GM23338 (cell line): ENCODE measurements around the gene TMED9. TPM values are rescaled to one million over a fixed set of nuclear protein-coding genes. Genes with fewer than 3 reads are reported as not detected.
"Not testable (repeated sequence)": the region's sequence is repeated elsewhere in the genome, so short reads cannot be mapped to it uniquely, and the experiment has no call there.

Source experiments
- ATAC-seq: fragments of 200-7000 bp; cut with Tn5 transposase; 3 replicates; pipeline ENCODE4 v1.9.1; 2020
- DNase-seq: peaks from one replicate; pipeline ENCODE4 v3.0.0-alpha.2; 2015; ENCODE audit warnings: low spot score
- H2AFZ ChIP-seq: fragments of 200-600 bp; sonication (generic); 2 replicates; pipeline ENCODE4 v1.8.0; 2016; ENCODE audit warnings: antibody characterized with exemption, mild to moderate bottlenecking, moderate library complexity
- H3F3A ChIP-seq: fragments of 200-600 bp; sonication (generic); replicated peaks from 2 replicates; pipeline ENCODE4 v1.8.0; 2017; ENCODE audit warnings: antibody characterized with exemption, mixed run types, low read depth
- H3K27ac ChIP-seq: fragments of 200-600 bp; sonication (generic); 2 replicates; pipeline ENCODE4 v1.6.1; 2016; ENCODE audit warnings: low read depth
- H3K27me3 ChIP-seq: fragments of 200-600 bp; sonication (generic); 2 replicates; pipeline ENCODE4 v1.8.0; 2016; ENCODE audit warnings: mild to moderate bottlenecking, mixed run types, moderate library complexity; ENCODE audit not compliant: insufficient read depth
- H3K36me3 ChIP-seq: fragments of 200-600 bp; sonication (generic); 2 replicates; pipeline ENCODE4 v1.8.0; 2016; ENCODE audit warnings: mild to moderate bottlenecking; ENCODE audit not compliant: insufficient read depth
- H3K4me1 ChIP-seq: fragments of 200-600 bp; sonication (generic); 2 replicates; pipeline ENCODE4 v1.8.0; 2016; ENCODE audit warnings: mild to moderate bottlenecking, moderate library complexity; ENCODE audit not compliant: insufficient read depth
- H3K4me2 ChIP-seq: fragments of 200-600 bp; sonication (generic); 2 replicates; pipeline ENCODE4 v1.7.1; 2017; ENCODE audit warnings: mixed run types
- H3K4me3 ChIP-seq: fragments of 200-600 bp; sonication (generic); 2 replicates; pipeline ENCODE4 v1.6.1; 2016; ENCODE audit warnings: mixed run types
- H3K79me2 ChIP-seq: fragments of 200-600 bp; sonication (generic); replicated peaks from 2 replicates; pipeline ENCODE4 v1.8.0; 2017; ENCODE audit warnings: mild to moderate bottlenecking; ENCODE audit not compliant: insufficient read depth
- H3K9me2 ChIP-seq: fragments of 200-600 bp; sonication (generic); 2 replicates; pipeline ENCODE4 v1.8.0; 2017; ENCODE audit not compliant: insufficient read depth
- H4K20me1 ChIP-seq: fragments of 200-600 bp; sonication (generic); replicated peaks from 2 replicates; pipeline ENCODE4 v1.8.0; 2017; ENCODE audit warnings: mild to moderate bottlenecking; ENCODE audit not compliant: insufficient read depth
- H3K27ac Mint-ChIP-seq: 2 replicates; pipeline ENCODE4 v1.8.0; 2020; ENCODE audit warnings: inconsistent platforms, mild to moderate bottlenecking, moderate library complexity, mixed read lengths
- H3K27me3 Mint-ChIP-seq: 3 replicates; pipeline ENCODE4 v1.8.0; 2022; ENCODE audit warnings: low read depth, mild to moderate bottlenecking, moderate library complexity, mixed read lengths, inconsistent platforms; ENCODE audit not compliant: insufficient read depth, poor library complexity
- H3K36me3 Mint-ChIP-seq: 3 replicates; pipeline ENCODE4 v1.8.0; 2021; ENCODE audit warnings: low read depth, mild to moderate bottlenecking, inconsistent platforms, moderate library complexity, mixed read lengths
- H3K4me1 Mint-ChIP-seq: 3 replicates; pipeline ENCODE4 v1.8.0; 2020; ENCODE audit warnings: mild to moderate bottlenecking, inconsistent platforms, mixed read lengths
- H3K4me3 Mint-ChIP-seq: 3 replicates; pipeline ENCODE4 v1.8.0; 2021; ENCODE audit warnings: moderate library complexity, mild to moderate bottlenecking, inconsistent platforms, mixed read lengths
- H3K9me3 Mint-ChIP-seq: 3 replicates; pipeline ENCODE4 v1.8.0; 2020; ENCODE audit warnings: moderate library complexity, mild to moderate bottlenecking, inconsistent platforms, mixed read lengths
- EZH2 ChIP-seq: fragments of 200-600 bp; sonication (generic); IDR thresholded peaks from one replicate; pipeline ENCODE4 v1.8.0; 2017; ENCODE audit warnings: antibody characterized with exemption, mild to moderate bottlenecking, low read depth; ENCODE audit not compliant: unreplicated experiment
- EZH2phosphoT487 ChIP-seq: fragments of 200-600 bp; sonication (generic); IDR thresholded peaks from one replicate; pipeline ENCODE4 v1.8.1; 2018; ENCODE audit warnings: antibody characterized with exemption; ENCODE audit not compliant: unreplicated experiment
- polyA plus RNA-seq: library from polyadenylated mRNA; unstranded; fragments of >200 nt; fragmentation: Nextera tagmentation; extraction: Ambion mirVana; gene quantifications from 2 replicates; pipeline ENCODE4 v1.2.1, GENCODE V29; 2016
- total RNA-seq: library from RNA; depleted of rRNA; stranded (reverse); fragments of >200 nt; shearing (Covaris generic); gene quantifications from 2 replicates; pipeline ENCODE4 v1.2.3, GENCODE V29; 2014
- TF ChIP-seq, protein P1 (sequence below): IDR thresholded peaks from one replicate; pipeline ENCODE4 v1.6.1; 2018; ENCODE audit warnings: antibody characterized with exemption; ENCODE audit not compliant: unreplicated experiment
- TF ChIP-seq, protein P2 (sequence below), 2 experiments: fragments of 200-600 bp in 1 of 2; sonication (generic) in 1 of 2; conservative IDR thresholded peaks; 2 replicates each; pipeline versions ENCODE4 v1.5.1 to v1.6.1; 2016 to 2017; ENCODE audit warnings: antibody characterized with exemption in 2 of 2, low read depth in 2 of 2, mild to moderate bottlenecking in 2 of 2, moderate library complexity in 1 of 2

TMED9 gene
- total and polyA plus RNA-seq, 2 experiments from 2014 or later: 77.2 to 130 TPM

- TF ChIP-seq, protein P1, sequence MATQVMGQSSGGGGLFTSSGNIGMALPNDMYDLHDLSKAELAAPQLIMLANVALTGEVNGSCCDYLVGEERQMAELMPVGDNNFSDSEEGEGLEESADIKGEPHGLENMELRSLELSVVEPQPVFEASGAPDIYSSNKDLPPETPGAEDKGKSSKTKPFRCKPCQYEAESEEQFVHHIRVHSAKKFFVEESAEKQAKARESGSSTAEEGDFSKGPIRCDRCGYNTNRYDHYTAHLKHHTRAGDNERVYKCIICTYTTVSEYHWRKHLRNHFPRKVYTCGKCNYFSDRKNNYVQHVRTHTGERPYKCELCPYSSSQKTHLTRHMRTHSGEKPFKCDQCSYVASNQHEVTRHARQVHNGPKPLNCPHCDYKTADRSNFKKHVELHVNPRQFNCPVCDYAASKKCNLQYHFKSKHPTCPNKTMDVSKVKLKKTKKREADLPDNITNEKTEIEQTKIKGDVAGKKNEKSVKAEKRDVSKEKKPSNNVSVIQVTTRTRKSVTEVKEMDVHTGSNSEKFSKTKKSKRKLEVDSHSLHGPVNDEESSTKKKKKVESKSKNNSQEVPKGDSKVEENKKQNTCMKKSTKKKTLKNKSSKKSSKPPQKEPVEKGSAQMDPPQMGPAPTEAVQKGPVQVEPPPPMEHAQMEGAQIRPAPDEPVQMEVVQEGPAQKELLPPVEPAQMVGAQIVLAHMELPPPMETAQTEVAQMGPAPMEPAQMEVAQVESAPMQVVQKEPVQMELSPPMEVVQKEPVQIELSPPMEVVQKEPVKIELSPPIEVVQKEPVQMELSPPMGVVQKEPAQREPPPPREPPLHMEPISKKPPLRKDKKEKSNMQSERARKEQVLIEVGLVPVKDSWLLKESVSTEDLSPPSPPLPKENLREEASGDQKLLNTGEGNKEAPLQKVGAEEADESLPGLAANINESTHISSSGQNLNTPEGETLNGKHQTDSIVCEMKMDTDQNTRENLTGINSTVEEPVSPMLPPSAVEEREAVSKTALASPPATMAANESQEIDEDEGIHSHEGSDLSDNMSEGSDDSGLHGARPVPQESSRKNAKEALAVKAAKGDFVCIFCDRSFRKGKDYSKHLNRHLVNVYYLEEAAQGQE: no peak
- TF ChIP-seq, protein P2, sequence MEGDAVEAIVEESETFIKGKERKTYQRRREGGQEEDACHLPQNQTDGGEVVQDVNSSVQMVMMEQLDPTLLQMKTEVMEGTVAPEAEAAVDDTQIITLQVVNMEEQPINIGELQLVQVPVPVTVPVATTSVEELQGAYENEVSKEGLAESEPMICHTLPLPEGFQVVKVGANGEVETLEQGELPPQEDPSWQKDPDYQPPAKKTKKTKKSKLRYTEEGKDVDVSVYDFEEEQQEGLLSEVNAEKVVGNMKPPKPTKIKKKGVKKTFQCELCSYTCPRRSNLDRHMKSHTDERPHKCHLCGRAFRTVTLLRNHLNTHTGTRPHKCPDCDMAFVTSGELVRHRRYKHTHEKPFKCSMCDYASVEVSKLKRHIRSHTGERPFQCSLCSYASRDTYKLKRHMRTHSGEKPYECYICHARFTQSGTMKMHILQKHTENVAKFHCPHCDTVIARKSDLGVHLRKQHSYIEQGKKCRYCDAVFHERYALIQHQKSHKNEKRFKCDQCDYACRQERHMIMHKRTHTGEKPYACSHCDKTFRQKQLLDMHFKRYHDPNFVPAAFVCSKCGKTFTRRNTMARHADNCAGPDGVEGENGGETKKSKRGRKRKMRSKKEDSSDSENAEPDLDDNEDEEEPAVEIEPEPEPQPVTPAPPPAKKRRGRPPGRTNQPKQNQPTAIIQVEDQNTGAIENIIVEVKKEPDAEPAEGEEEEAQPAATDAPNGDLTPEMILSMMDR (conservative IDR thresholded peaks at IDR 0.05; ENCODE audit: low read depth in 2 of 2): no peak
- TF ChIP-seq EZH2phosphoT487: no peak
These were observed 20.2 kb downstream of the TMED9 start (continued) for GRCh38 chr5:177612215-177612673.

- Mint-ChIP-seq H3K27me3 (peaks cover 4% of the 10 kb centered on the region), H3K36me3 (peaks cover 27% of the 10 kb centered on the region), H3K27ac (no peak overlapping the region), H3K9me3 (no peaks in the 10 kb centered on the region), H3K4me1 (no peaks in the 10 kb centered on the region), H3K4me3 (no peak overlapping the region)
- no peak overlapping the region for H3K4me2 ChIP-seq
- no peaks in the 10 kb centered on the region for H3K4me1 ChIP-seq
- no peaks in the 10 kb centered on the region for H3K79me2 ChIP-seq
- H3K9me2 ChIP-seq: no peaks in the 10 kb centered on the region
- no peaks in the 10 kb centered on the region for H3F3A ChIP-seq
- no peaks in the 10 kb centered on the region for H3K27me3 ChIP-seq
- no peak for TF ChIP-seq EZH2
- no peak for DNase-seq
- H3K36me3 ChIP-seq: no peaks in the 10 kb centered on the region
- no peaks in the 10 kb centered on the region; the same call in 1 of the 2 replicates for H4K20me1 ChIP-seq
- no peak overlapping the region for H3K27ac ChIP-seq
- H3K4me3 ChIP-seq: no peak overlapping the region
- no peak for ATAC-seq
- no peak overlapping the region for H2AFZ ChIP-seq
These were observed 28.6 kb downstream of the TMED9 start for GRCh38 chr5:177620560-177620959.

DNA sequence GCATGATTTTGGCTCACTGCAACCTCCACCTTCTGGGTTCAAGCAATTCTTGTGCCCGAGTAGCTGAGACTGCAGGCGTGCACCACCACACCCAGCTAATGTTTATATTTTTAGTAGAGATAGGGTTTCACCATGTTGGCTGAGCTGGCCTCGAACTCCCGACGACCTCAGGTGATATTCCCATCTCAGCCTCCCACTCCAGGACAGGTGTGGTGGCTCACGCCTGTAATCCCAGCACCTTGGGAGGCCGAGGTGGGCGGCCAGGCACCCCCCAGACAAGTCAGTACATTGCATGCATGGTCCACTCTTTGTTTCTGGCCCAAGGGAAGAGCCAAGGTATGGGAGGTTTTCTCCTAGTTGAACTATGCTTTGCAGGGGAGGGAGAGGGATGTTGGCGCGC is 32.2 kb downstream of the TMED9 start:
- ATAC-seq, H3K36me3 ChIP-seq, H3K4me2 ChIP-seq, H3K79me2 ChIP-seq, H3K4me1 ChIP-seq, H3K4me3 Mint-ChIP-seq, H3K27ac ChIP-seq, H3K4me1 Mint-ChIP-seq, H3K4me3 ChIP-seq, H3K27me3 ChIP-seq, H3F3A ChIP-seq, H3K9me3 Mint-ChIP-seq, H4K20me1 ChIP-seq, DNase-seq, H3K27ac Mint-ChIP-seq, H2AFZ ChIP-seq, H3K27me3 Mint-ChIP-seq, H3K9me2 ChIP-seq: not testable (repeated sequence)
- H3K36me3 Mint-ChIP-seq: peaks cover 13% of the 10 kb centered on the region

DNA sequence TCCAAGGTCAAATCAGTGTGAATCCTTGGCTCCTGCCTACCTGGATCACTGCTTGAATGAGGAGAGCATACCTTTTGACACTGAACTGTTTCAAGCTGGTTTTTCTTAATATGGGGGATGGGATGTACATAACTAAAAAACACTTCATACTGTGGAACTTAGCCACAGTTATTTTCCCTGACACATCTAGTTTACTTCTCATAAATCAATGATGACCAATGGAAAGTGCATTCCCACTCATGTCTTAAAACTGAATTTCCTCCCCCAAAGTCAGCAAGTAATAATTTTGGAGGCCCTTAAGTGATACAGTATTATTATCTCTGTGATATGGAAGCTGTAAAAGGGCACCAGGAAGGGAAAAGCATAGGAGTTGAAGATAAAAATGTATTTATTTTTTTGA is 38.2 kb downstream of the TMED9 start:
- H3K27ac ChIP-seq, H3K4me2 ChIP-seq, H3K4me1 Mint-ChIP-seq, H3K27me3 ChIP-seq, H3K79me2 ChIP-seq, H3K36me3 ChIP-seq, H3F3A ChIP-seq, DNase-seq, H2AFZ ChIP-seq, H3K27me3 Mint-ChIP-seq, H4K20me1 ChIP-seq, H3K27ac Mint-ChIP-seq, H3K9me3 Mint-ChIP-seq, H3K4me1 ChIP-seq, H3K9me2 ChIP-seq, ATAC-seq, H3K4me3 ChIP-seq, H3K4me3 Mint-ChIP-seq: not testable (repeated sequence)
- H3K36me3 Mint-ChIP-seq: peaks cover 10% of the 10 kb centered on the region; the same call in 1 of the 3 replicates

DNA sequence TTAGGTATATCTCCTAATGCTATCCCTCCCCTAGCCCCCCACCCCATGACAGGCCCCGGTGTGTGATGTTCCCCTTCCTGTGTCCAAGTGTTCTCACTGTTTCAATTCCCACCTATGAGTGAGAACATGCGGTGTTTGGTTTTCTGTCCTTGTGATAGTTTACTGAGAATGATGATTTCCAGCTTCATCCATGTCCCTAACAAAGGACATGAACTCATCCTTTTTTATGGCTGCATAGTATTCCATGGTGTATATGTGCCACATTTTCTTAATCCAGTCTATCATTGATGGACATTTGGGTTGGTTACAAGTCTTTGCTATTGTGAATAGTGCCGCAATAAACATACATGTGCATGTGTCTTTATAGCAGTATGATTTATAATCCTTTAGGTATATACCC is 42.9 kb downstream of the TMED9 start:
- H4K20me1 ChIP-seq, H3K4me1 Mint-ChIP-seq, H3F3A ChIP-seq, H3K4me3 Mint-ChIP-seq, ATAC-seq, H3K4me2 ChIP-seq, H3K4me1 ChIP-seq, H3K9me2 ChIP-seq, H3K27me3 ChIP-seq, H3K4me3 ChIP-seq, H3K27ac Mint-ChIP-seq, H2AFZ ChIP-seq, H3K27me3 Mint-ChIP-seq, H3K36me3 ChIP-seq, H3K27ac ChIP-seq, H3K79me2 ChIP-seq, DNase-seq: not testable (repeated sequence)
- Mint-ChIP-seq H3K36me3 (peaks cover 36% of the 10 kb centered on the region), H3K9me3 (peaks cover 50% of the 10 kb centered on the region)
